HG02759 (cell line): Measurements from ENCODE around the gene APOC3.
"Not testable (repeated sequence)": the region's sequence is repeated elsewhere in the genome, so short reads cannot be mapped to it uniquely, and the experiment has no call there.

ENCODE experiments used
- ATAC-seq: cut with Tn5 transposase; IDR thresholded peaks from one replicate; pipeline ENCODE4 v1.9.1; 2021; ENCODE audit warnings: mild to moderate bottlenecking, moderate library complexity; ENCODE audit not compliant: unreplicated experiment

The APOC3 gene

GRCh38 chr11:116828632-116829524 lies 829 bp upstream of the APOC3 start:
- ATAC-seq: no peak

- ATAC-seq: no peak
These were observed 641 bp downstream of the APOC3 start for GRCh38 chr11:116830184-116830912.

GRCh38 chr11:116831790-116832349 lies 2.2 kb downstream of the APOC3 start:
- no peak for ATAC-seq

- ATAC-seq: no peak
These were observed 2.9 kb downstream of the APOC3 start for GRCh38 chr11:116832350-116833290.

GRCh38 chr11:116833491-116833815 lies 3.7 kb downstream of the APOC3 start:
- no peak for ATAC-seq

- ATAC-seq: no peak
These were observed 4.3 kb downstream of the APOC3 start for GRCh38 chr11:116833816-116834534.

- ATAC-seq: not testable (repeated sequence)
These were observed 4.9 kb downstream of the APOC3 start for GRCh38 chr11:116834535-116835041.

- peak; percentile 19 for ATAC-seq
These were observed 5.5 kb downstream of the APOC3 start for GRCh38 chr11:116835042-116835772.

GRCh38 chr11:116835791-116836631 lies 6.3 kb downstream of the APOC3 start:
- ATAC-seq: peak; percentile 85

GRCh38 chr11:116836632-116836991 lies 6.9 kb downstream of the APOC3 start:
- ATAC-seq: no peak

- ATAC-seq: no peak
These were observed 7.8 kb downstream of the APOC3 start, which contains the start of gene APOA1 for GRCh38 chr11:116837231-116838091. TSS of gene APOA1 (minus strand) at chr11:116837622. CDS start at chr11:116837387, 235 bp downstream.

- ATAC-seq: no peak
These were observed 8.8 kb downstream of the APOC3 start for GRCh38 chr11:116838321-116839084.

- no peak for ATAC-seq
These were observed 10.6 kb downstream of the APOC3 start for GRCh38 chr11:116840224-116840745.

GRCh38 chr11:116840746-116841296 lies 11.1 kb downstream of the APOC3 start:
- no peak for ATAC-seq

GRCh38 chr11:116842117-116842516 lies 12.4 kb downstream of the APOC3 start:
- ATAC-seq: no peak

- ATAC-seq: no peak
These were observed 13.2 kb downstream of the APOC3 start for GRCh38 chr11:116842909-116843308.
